Right renal pelvis (tissue), 4 donors: ENCODE data around the gene URI1. TPM values are rescaled to one million over a fixed set of nuclear protein-coding genes. Genes with fewer than 3 reads are reported as not detected.
"Not testable (repeated sequence)": the region's sequence is repeated elsewhere in the genome, so short reads cannot be mapped to it uniquely, and the experiment has no call there.

Source experiments
- DNase-seq, 4 donors: peaks; one replicate each; pipeline ENCODE4 v3.0.0-alpha.2; 2013; ENCODE audit warnings: low read depth in 4 of 4, low spot score in 3 of 4, missing footprints in 1 of 4
- polyA plus RNA-seq, 4 donors: library from polyadenylated mRNA; unstranded; fragments of 120-200 nt; gene quantifications; one replicate each; pipeline ENCODE4 v1.2.1, GENCODE V29; 2013; ENCODE audit not compliant: insufficient read length in 4 of 4

The URI1 gene
- polyA plus RNA-seq, 4 donors = 98.0 to 123 (median 119) TPM

- DNase-seq = no peak
These were observed 75.1 kb downstream of the URI1 start for GRCh38 chr19:30017172-30017571.

GRCh38 chr19:30020189-30020588, 78.2 kb downstream of the URI1 start:
- no peak for DNase-seq

GRCh38 chr19:30022659-30023058, 80.6 kb downstream of the URI1 start:
- DNase-seq = no peak

- DNase-seq = no peak
These were observed 81.3 kb downstream of the URI1 start for GRCh38 chr19:30023330-30023729.

GRCh38 chr19:30024091-30024490, 82.1 kb downstream of the URI1 start:
- DNase-seq = no peak

- DNase-seq = no peak
These were observed 84.9 kb downstream of the URI1 start for GRCh38 chr19:30026933-30027332.

- no peak for DNase-seq
These were observed 86.3 kb downstream of the URI1 start for GRCh38 chr19:30028118-30028991.

GRCh38 chr19:30028992-30029343, 86.9 kb downstream of the URI1 start:
- no peak for DNase-seq

GRCh38 chr19:30029721-30030510, 87.9 kb downstream of the URI1 start:
- no peak for DNase-seq

- DNase-seq = no peak
These were observed 92.3 kb downstream of the URI1 start for GRCh38 chr19:30034321-30034720.

- peak in 1 of 4 donors; percentile 16 for DNase-seq
These were observed 94.4 kb downstream of the URI1 start for GRCh38 chr19:30036154-30037129.

GRCh38 chr19:30037835-30038234, 95.8 kb downstream of the URI1 start:
- DNase-seq = no peak

- not testable (repeated sequence) for DNase-seq
These were observed 99.9 kb downstream of the URI1 start for GRCh38 chr19:30041931-30042330.

- not testable (repeated sequence) for DNase-seq
These were observed 101.0 kb downstream of the URI1 start for GRCh38 chr19:30043008-30043407.

GRCh38 chr19:30044273-30045248, 102.5 kb downstream of the URI1 start:
- no peak for DNase-seq

GRCh38 chr19:30046522-30046921, 104.5 kb downstream of the URI1 start:
- peak in 2 of 4 donors; percentile 4 to 24 for DNase-seq

- DNase-seq = no peak
These were observed 105.4 kb downstream of the URI1 start for GRCh38 chr19:30047432-30047831.

- DNase-seq = no peak
These were observed 107.2 kb downstream of the URI1 start for GRCh38 chr19:30049226-30049625.
